ENCODE results near the gene MNT.

MNT gene

DNA sequence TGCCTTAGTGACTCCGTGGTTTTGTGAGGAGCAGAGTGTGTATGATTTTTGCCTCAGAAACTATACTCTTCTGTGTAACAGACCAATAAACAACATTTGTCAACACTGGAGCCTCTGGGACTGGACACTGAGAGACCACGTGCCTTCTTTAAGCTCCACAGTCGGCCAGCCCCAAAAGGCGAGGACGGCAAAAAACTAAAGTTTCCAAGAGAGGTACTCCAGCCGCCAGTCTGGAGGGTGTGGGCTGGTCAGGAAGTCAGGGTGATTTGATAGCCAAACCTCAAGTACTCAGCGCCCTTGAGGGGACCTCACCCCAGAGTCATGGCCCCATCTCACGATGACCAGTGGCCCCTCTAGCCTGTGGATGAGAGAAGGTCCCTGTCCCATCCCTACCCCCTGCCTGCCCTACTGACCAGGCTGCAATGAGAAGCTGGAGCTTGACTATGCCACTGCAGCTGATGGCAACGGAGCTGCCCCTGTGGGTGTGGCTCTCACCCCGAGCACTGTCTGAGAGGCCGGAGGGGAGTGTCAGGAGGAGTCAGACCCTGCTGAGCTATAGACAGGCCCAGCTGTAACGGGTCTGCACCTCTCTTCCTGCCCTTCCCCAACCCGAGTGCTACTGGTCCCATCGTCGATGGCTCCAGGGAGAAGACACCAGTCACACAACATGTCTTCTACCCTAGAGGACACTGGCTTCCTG, 19.8 kb downstream of the MNT start:
- no peak for DNase-seq (ENCODE audit: low read depth in 2 of 2)

DNA sequence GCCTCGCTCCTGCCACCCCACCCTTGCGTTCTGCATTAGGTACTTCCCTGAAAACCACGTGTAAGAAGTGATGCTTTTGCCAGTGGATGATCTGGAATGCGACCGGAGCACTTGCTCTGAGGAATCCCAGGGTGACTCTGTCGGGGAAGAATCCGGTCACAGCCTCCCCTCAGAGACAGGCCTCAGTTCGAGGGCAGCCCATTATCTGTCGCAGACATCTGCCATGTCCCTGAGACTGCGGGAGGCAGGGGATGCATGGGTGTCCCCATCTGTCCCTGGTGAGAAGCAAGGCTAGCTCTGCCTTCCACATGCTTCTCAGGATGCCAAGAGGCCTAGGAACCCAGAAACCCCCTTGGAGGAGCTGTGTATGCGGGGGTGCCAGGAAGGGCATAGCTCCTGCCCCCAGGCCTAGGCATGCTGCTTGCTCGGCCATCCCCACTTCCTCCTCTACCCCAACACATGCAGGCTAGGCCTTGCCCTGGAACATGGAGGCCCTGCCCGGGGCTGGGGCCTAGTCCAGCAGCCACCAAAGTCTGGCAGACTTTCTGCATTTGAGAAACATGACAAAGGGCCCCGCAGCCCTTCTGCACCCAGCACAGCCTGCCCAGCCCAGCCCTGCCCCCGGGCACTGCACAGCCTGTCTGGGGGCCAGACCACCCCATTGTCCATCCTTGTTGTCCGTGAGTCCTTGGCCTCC, 20.5 kb downstream of the MNT start:
- DNase-seq (ENCODE audit: low read depth in 2 of 2): no peak

DNA sequence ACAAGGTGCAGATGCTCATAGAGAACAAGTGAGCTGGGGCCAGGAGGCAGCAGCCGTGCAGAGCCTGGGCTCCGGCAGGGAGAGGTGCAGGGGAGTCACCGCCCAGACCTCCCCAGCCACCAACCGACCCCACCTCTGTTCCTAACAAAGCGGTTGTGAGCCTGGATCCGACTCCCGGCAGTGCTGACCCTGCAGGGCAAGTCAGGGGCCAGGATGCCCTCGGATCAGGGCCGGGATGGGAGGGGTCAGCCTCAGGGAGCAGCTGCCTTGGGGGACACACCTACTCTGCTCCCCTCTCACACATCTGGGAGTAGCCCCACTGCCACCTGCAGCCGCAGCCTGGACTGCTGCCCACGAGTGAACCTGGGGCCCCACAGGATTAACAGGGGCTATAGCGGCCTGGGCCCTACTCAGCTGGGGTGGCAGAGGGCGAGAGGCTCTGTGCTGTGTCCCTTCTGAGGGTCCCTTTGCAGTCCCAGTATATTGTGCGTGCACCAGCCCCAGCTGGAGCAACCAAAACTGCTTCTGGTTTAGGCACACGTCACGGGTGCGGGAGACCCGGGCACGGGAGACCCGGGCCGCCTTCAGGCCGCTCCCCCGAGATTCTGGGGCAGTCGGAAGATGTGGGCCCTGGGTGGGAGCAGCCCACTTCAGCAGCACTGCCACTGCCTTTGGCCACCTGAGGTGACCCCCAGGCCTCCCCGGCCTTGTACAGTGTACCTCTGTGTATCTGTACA, 21.2 kb downstream of the MNT start:
- DNase-seq (ENCODE audit: low read depth in 2 of 2): no peak

DNA sequence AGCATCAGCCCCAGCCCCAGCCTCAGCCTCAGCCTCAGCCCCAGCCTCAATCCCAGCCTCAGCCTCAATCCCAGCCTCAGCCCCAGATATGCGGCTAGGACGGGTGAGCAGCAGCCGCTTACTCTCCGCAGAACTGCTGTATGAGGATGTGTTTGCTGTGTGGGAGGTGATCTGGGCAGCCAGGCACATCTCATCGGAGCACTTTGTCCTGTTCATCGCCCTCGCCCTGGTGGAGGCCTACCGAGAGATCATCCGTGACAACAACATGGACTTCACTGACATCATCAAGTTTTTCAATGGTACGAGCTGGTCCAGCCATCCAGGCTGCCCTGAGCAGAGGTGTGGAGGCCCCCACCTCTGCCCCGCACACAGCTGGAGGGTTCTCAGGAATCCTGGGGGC, 22.0 kb downstream of the MNT start:
- no peak for DNase-seq (ENCODE audit: low read depth in 2 of 2)

DNA sequence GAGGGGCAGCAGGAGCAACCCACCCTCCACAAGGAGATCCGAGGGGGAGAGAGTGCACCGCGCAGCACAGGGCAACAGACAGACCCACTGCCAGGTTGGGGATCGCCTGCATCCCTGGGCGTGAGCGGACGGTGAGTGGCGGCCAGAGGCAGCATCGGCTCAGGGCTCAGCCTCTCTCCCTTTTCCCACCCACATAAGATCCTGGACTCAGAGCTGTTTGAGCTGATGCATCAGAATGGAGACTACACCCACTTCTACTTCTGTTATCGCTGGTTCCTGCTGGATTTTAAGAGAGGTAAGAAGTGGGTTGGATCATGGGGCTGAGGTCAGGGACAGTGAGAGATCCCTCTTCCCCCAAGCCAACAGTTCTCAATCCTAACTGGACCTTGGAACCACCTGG, 23.2 kb downstream of the MNT start:
- no peak for DNase-seq (ENCODE audit: low read depth in 2 of 2)

DNA sequence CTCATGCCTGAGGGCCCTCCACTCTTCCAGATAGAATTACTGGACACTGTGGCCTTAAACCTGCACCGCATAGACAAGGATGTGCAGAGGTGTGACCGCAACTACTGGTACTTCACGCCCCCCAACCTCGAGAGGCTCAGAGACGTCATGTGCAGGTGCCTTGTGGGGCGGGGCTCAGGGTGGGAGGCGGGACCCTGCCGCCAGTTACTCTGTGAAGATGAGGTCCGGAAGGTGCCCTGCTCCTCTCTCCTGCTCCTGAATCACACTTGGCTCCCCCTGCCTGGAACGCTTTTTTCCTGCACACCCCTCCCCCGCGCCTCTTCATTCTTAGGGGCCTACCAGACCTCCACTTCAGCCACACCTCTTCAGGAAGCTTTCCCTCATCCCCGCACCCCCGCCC, 24.8 kb downstream of the MNT start:
- DNase-seq (ENCODE audit: low read depth in 2 of 2): no peak

DNA sequence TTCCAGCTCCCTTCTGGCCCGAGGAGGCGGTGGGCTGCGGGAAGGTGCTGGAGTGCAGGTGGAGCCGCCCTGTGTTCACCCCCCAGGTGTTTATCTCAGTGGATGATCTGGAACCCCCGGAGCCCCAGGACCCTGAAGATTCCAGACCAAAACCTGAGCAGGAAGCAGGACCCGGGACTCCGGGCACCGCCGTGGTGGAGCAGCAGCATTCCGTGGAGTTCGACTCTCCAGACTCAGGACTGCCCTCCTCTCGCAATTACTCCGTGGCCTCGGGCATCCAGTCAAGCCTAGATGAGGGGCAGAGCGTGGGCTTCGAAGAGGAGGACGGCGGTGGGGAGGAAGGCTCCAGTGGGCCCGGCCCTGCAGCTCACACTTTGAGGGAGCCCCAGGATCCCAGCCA, 25.5 kb downstream of the MNT start:
- DNase-seq (ENCODE audit: low read depth in 2 of 2): no peak

DNA sequence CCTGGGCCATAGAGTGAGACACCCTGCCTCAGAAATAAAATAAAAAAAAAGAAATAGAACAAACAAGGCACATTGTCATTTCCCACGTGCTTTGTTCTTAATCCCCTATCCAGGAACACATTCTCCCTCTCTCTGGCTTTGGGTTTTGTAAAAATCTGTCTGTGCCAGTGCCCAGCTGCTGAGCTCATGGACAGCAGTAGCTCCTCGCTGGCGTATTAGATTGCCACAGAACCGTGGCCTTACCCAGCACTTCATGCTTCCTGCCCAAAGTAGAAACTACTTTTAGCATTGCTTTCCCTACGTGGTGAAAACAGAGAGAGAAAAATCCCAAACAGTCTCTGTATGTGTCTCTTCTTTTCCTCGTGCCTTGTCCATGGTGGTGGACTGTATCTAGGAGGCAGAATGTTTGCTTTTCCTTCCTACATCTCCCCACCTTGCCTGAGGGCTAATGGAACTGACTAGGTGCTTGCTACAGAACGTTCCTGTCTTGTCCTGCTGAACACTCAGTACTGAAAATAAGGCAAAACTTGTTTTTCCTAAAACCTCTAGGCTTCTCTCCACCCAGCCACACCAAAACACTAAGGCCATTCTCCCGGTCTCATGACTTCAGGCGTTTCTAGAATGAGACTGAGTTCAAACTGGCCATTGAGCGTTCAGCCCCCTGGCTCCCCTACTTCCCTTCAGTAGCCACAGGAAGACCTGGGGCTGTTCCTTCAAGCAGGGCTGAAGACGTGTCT, 26.1 kb downstream of the MNT start:
- DNase-seq (ENCODE audit: low read depth in 2 of 2): no peak

DNA sequence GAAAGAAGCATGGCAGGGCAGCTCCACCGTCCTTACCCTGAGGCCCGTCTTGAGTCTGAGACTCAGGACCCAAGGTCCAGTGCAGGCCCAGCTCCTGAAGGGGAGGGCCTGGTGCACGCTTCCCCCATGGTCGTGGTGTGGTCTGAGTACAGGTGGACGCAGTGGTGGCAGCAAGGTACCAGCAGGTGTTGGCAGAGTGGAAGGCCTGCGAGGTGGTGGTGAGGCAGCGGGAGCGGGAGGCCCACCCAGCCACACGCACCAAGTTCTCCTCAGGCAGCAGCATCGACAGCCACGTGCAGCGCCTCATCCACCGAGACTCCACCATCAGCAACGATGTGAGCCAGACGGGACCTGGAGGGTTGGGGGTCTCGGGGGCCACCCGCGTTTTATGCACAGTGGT, 27.7 kb downstream of the MNT start:
- no peak for DNase-seq (ENCODE audit: low read depth in 2 of 2)

DNA sequence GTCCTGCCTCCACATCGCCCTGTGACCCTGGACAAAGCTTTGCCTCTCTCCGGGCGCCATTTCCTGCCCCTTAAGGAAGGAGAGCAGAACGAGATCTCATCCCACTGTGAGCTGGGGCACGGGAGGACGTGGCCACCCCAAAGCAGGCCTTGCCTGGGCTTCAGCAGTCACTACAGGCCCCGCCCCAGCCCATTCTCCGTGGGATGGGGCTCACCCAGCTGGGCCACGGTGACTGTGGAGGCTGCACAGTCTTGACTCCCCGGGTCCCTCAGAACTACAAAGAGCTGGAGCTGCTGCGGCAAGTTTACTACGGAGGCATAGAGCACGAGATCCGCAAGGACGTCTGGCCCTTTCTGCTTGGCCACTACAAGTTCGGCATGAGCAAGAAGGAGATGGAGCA, 28.2 kb downstream of the MNT start:
- DNase-seq (ENCODE audit: low read depth in 2 of 2): no peak

DNA sequence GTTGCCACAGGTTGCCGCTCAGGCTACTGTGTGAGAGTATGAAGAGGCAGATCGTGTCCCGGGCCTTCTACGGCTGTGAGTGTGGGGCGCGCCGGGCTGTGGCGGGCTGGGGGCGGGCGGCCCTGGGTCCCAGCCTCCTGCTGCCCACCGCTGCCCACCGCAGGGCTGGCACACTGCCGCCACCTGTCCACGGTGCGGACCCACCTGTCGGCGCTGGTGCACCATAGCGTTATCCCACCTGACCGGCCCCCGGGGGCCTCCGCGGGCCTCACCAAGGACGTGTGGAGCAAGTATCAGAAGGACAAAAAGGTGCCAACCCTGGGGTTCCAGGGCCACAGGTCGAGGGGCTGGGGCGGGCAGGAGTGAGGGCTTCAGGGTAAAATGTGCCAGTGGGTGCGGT, 28.7 kb downstream of the MNT start:
- no peak for DNase-seq (ENCODE audit: low read depth in 2 of 2)

DNA sequence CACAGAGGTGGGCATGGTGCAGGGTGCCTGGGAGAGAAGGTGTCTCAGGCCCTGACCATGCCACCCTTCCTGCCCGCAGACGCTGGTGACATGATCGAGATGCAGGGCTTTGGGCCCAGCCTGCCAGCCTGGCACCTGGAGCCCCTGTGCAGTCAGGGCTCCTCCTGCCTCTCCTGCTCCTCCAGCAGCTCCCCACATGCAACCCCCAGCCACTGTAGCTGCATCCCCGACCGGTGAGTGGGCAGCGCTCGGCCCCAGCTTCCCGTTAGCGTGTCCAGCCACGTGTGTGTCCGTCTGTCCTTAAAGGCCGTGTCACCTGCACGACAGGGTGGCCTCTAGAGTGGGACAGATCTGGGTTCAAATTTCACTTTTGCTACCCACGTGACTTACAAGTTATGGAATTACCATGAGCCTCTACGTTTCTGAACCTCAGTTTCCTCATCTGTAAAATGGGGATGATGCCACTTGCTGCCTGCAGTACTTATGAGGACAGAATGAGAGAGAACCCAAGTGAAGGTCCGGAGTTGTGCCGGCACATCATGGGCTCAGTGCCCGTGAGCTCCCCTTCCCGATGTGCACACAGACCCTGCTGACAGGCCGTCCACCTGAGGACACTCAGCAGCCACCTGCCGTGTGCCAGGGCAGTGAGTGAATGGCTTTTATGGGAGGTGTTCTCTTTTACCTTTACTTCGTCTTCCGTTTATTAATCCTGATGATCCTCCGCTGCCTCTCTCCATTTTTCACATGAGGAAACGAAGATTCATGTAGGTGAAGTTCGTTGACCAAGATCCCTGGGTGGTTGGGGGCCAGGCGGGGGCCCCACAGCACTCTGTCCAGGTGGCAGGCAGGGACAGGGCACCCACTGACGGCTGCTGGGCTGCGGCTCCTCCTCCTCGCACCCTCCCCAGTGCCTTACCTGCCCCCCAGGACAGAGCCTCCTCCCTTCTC, 29.4 kb downstream of the MNT start:
- DNase-seq (ENCODE audit: low read depth in 2 of 2): no peak

DNA sequence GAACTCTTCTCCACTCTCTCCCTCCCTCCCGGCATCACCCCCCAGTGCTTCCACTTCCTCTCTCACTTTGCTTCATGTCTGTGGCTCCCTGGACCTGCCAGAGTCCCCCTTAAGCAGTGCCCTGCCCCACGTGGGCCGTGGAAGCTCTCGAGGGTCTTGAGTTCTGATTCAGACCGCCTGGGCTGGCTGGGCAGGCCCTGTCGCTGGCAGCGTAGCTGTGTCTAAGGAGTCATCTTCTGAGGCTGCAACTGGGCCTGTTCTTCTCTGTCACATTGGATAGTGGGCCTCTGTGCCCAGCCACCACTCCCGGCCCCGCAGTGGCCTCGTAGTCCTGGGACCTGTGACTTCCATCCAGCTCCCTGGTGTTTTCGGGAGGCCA, 30.7 kb downstream of the MNT start:
- no peak for DNase-seq (ENCODE audit: low read depth in 2 of 2)

DNA sequence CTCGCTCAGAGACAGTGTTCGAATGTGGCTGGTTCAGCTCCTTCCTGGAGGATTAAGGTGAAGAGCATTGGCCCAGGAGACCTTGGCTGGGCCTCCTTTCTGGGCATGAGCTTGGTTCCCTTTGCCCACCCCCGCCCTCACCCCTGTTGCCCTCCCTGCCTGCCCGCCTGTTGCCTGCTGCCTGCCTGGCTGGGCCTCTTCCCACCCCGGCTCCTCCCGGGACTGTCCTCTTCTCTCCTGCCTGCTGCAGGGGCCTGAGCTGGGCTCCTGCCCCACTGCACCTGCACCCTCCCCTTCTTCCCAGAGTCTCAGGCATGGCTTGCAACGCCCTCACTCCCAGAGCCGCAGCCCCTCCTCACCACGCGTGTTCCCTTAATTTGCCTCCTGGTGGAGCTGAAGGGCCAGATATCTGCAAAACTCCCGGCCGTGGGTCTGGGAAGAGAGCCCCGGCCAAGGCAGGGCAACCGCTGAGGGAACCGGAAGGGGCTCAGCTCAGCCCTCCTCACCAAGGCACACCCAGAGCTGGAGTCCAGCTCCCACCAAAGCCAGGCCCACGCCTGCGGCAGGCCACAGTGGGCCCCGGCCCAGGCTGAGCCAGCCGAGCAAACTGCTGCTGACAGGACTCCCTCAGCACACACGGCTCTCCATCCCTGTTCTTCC, 31.2 kb downstream of the MNT start:
- no peak for DNase-seq (ENCODE audit: low read depth in 2 of 2)

DNA sequence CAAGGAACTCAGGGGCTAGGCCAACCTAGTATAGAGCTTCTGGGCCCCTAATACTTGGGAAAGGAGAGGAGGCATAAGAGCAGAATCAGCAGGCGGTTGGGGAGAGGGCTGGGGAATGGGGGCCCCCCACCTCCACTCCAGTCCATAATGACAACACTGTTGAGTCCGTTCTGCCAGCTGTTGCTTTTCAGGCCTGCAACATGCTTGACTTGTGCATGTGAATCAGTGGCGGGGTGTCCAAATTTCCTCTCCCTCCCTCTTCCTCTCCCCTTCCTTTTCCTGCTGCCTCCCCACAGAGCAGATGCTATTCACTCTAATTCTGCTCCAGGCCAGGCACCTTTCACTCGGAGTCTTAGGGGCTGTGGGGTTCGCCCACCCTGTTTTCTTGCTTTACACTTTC, 31.8 kb downstream of the MNT start:
- no peak for DNase-seq (ENCODE audit: low read depth in 2 of 2)

DNA sequence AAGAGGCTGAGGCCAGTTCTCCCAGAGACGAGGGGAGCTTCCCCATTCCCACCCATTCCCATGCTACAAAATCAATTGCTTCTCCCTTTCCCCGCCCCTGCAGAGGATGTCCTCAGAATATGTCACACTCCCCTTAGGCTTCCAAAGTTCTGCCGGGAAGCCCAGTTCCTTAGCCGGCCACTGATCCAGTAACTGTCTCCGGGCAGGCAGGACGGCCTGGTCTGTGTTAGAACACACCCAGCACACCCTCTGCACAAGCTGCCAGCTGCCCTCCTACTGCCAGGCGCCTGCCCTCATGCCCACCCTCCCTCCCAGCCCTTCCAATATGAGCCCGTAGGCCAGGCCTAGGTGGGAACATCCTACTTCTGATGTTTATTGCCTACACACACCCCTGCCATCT, 32.5 kb downstream of the MNT start:
- DNase-seq (ENCODE audit: low read depth in 2 of 2): no peak

DNA sequence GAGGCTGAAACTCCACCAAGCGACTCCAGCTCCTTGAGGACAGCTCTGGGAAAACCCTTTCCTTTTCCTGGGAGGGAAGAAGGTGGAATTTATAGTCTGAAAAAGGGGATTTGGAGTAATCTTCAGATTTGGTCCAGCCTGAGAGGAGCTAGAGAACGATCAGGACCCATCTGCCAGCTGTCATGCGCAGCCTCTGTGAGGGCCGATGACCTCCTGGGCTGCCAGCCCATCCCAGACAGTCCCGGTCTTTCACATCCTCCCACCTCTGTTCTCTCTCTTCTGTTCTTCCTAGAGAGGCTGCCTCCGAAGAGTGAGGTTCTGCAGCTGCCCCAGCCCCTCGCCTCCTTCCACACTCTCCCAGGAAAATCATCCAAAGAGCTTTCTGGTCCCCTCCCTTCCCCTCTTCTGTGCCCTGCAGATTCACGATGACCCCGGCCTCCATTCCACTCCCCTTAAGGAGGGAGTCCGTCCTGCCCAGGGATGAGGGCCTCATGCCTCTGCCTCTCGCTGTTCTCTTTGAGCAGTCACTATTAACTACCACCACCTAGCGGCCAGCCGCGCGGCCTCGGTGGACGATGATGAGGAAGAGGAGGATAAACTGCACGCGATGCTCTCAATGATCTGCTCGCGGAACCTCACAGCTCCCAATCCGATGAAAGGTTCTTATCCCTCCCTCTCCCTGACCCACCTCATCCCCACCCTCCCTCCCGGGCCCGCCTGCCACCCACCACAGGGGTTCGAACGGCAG, 33.9 kb downstream of the MNT start:
- DNase-seq (ENCODE audit: low read depth in 2 of 2): no peak

DNA sequence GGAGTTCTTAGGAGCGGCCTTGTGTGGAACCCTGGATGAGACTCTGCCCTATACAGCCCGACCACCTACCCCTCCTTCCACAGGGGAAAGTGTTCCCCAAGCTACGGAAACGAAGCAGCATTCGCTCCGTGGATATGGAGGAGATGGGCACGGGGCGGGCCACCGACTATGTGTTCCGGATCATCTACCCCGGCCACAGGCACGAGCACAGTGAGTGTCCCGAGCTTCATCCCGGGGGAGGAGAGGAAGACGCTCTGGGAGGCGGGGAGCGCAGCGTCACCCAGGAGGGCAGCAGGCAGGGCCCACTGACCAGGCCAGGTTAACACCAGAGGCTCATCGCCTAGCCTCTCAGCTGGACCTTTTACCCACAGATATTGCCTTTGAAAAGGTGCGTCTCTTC, 35.7 kb downstream of the MNT start:
- no peak for DNase-seq (ENCODE audit: low read depth in 2 of 2)

DNA sequence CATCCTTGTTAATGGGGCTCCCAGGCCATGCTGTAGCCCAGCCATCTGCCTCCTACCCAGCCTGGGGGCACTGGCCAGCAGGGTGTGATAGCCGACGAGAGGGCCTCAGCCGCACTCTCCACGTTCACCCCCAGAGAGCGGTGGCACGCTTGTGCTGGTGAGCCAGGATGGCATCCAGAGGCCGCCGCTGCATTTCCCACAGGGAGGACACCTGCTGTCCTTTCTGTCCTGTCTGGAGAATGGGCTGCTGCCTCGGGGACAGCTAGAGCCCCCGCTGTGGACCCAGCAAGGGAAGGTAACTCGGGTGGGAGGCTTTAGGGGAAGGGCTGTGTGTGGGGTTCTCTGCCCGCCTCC, 36.1 kb downstream of the MNT start:
- DNase-seq (ENCODE audit: low read depth in 2 of 2): no peak
